HEK293 (cell line): ENCODE results near the gene GJB3.

Source experiments
- FEZF1 ChIP-seq: fragments of 450-650 bp; formaldehyde crosslinking; IDR thresholded peaks from 2 replicates; pipeline ENCODE4 v1.5.1; 2016; ENCODE audit warnings: missing biosample characterization, missing genetic modification characterization
- GFI1B ChIP-seq: fragments of 450-650 bp; formaldehyde crosslinking; IDR thresholded peaks from 2 replicates; pipeline ENCODE4 v1.5.1; 2016; ENCODE audit warnings: missing biosample characterization, missing genetic modification characterization
- MEIS1 ChIP-seq: sonication (generic); formaldehyde crosslinking; IDR thresholded peaks from 2 replicates; pipeline ENCODE4 v1.8.1; 2022; ENCODE audit warnings: missing genetic modification reagents, mild to moderate bottlenecking, borderline replicate concordance
- SCRT1 ChIP-seq: fragments of 450-650 bp; formaldehyde crosslinking; IDR thresholded peaks from 2 replicates; pipeline ENCODE4 v1.5.1; 2016; ENCODE audit warnings: missing biosample characterization, missing genetic modification characterization, borderline replicate concordance
- ZBTB48 ChIP-seq: fragments of 450-650 bp; formaldehyde crosslinking; IDR thresholded peaks from 2 replicates; pipeline ENCODE4 v1.5.1; 2016; ENCODE audit warnings: missing biosample characterization, missing genetic modification characterization
- ZIC2 ChIP-seq: fragments of 450-650 bp; formaldehyde crosslinking; IDR thresholded peaks from 2 replicates; pipeline ENCODE4 v1.5.1; 2016; ENCODE audit warnings: missing biosample characterization, missing genetic modification characterization
- ZNF146 ChIP-seq: fragments of 450-650 bp; formaldehyde crosslinking; IDR thresholded peaks from 2 replicates; pipeline ENCODE4 v1.5.1; 2016; ENCODE audit warnings: missing biosample characterization, missing genetic modification characterization
- ZNF16 ChIP-seq: fragments of 450-650 bp; formaldehyde crosslinking; IDR thresholded peaks from 2 replicates; pipeline ENCODE4 v1.5.1; 2016; ENCODE audit warnings: low read depth, missing biosample characterization, missing genetic modification characterization
- ZNF184 ChIP-seq: fragments of 450-650 bp; IDR thresholded peaks from 2 replicates; pipeline ENCODE4 v1.5.1; 2018; ENCODE audit warnings: missing biosample characterization, mild to moderate bottlenecking, missing genetic modification characterization
- ZNF248 ChIP-seq: fragments of 450-650 bp; formaldehyde crosslinking; IDR thresholded peaks from 2 replicates; pipeline ENCODE4 v1.5.1; 2017; ENCODE audit warnings: missing biosample characterization, missing genetic modification characterization
- ZNF311 ChIP-seq: fragments of 450-650 bp; formaldehyde crosslinking; IDR thresholded peaks from 2 replicates; pipeline ENCODE4 v1.5.1; 2017; ENCODE audit warnings: missing biosample characterization, missing genetic modification characterization, borderline replicate concordance
- ZNF366 ChIP-seq: fragments of 450-650 bp; formaldehyde crosslinking; conservative IDR thresholded peaks from 2 replicates; pipeline ENCODE4 v1.5.1; 2016; ENCODE audit warnings: missing biosample characterization, missing genetic modification characterization
- ZNF426 ChIP-seq: fragments of 450-650 bp; formaldehyde crosslinking; IDR thresholded peaks from 2 replicates; pipeline ENCODE4 v1.5.1; 2017; ENCODE audit warnings: missing biosample characterization, missing genetic modification characterization, mild to moderate bottlenecking, inconsistent platforms, moderate library complexity
- ZNF600 ChIP-seq: fragments of 450-650 bp; formaldehyde crosslinking; IDR thresholded peaks from 2 replicates; pipeline ENCODE4 v1.5.1; 2016; ENCODE audit warnings: missing biosample characterization, missing genetic modification characterization
- ZNF677 ChIP-seq: fragments of 450-650 bp; IDR thresholded peaks from 2 replicates; pipeline ENCODE4 v1.5.0; 2018; ENCODE audit warnings: missing biosample characterization, mild to moderate bottlenecking, missing genetic modification characterization, moderate library complexity
- ZNF747 ChIP-seq: fragments of 450-650 bp; formaldehyde crosslinking; IDR thresholded peaks from 2 replicates; pipeline ENCODE4 v1.5.1; 2016; ENCODE audit warnings: missing biosample characterization, missing genetic modification characterization
- ZSCAN16 ChIP-seq: fragments of 450-650 bp; formaldehyde crosslinking; IDR thresholded peaks from 2 replicates; pipeline ENCODE4 v1.5.1; 2016; ENCODE audit warnings: missing biosample characterization, missing genetic modification characterization
- TF ChIP-seq, protein P1 (sequence below): fragments of 450-650 bp; formaldehyde crosslinking; IDR thresholded peaks from 2 replicates; pipeline ENCODE4 v1.5.1; 2016; ENCODE audit warnings: missing biosample characterization, missing genetic modification characterization
- TF ChIP-seq, protein P2 (sequence below): fragments of 450-650 bp; formaldehyde crosslinking; IDR thresholded peaks from 2 replicates; pipeline ENCODE4 v1.5.1; 2016; ENCODE audit warnings: missing biosample characterization, missing genetic modification characterization
- TF ChIP-seq, protein P3 (sequence below): fragments of 450-650 bp; formaldehyde crosslinking; IDR thresholded peaks from 2 replicates; pipeline ENCODE4 v1.5.1; 2017; ENCODE audit warnings: missing biosample characterization, missing genetic modification characterization
- TF ChIP-seq, protein P4 (sequence below): fragments of 450-650 bp; formaldehyde crosslinking; IDR thresholded peaks from 2 replicates; pipeline ENCODE4 v1.5.1; 2017; ENCODE audit warnings: missing biosample characterization, missing genetic modification characterization
- TF ChIP-seq, protein P5 (sequence below): fragments of 450-650 bp; formaldehyde crosslinking; IDR thresholded peaks from 2 replicates; pipeline ENCODE4 v1.5.1; 2016; ENCODE audit warnings: missing biosample characterization, missing genetic modification characterization
- TF ChIP-seq, protein P6 (sequence below): fragments of 450-650 bp; formaldehyde crosslinking; IDR thresholded peaks from 2 replicates; pipeline ENCODE4 v1.5.1; 2016; ENCODE audit warnings: missing biosample characterization, missing genetic modification characterization
- TF ChIP-seq, protein P7 (sequence below): fragments of 450-650 bp; IDR thresholded peaks from 2 replicates; pipeline ENCODE4 v1.5.1; 2018; ENCODE audit warnings: missing biosample characterization, missing genetic modification characterization

Gene GJB3

DNA sequence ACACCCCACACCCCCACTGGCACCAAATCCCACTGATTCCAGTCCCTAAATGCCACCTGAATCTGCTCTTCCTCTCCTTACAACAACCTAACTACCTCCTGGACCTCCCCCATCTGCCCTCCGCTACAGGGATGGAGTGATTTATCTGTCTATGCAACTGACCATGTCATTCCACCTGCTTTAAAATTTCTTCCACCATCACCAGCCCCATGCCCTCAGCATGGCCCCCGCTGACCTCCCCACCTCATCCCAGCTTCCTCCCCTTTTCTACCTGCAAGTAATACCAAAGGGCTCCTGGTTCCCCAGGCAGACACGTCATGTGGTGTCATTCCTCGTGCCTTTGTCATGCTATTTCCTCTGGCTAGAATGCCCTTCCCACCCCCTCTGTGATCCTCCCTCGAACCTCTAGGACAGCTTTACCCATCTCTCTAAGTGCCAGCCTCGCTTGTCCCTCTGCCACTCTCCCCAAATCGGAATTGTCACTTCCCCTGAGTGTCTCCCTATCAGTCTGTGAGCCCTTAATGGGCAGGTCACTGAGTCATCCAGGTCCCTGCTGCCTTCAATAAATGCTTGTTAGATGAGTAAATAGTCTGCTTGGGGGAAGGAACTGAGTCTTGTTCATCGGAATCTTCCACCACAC, 17.8 kb upstream of the GJB3 start (continued):
- TF ChIP-seq, protein P1, sequence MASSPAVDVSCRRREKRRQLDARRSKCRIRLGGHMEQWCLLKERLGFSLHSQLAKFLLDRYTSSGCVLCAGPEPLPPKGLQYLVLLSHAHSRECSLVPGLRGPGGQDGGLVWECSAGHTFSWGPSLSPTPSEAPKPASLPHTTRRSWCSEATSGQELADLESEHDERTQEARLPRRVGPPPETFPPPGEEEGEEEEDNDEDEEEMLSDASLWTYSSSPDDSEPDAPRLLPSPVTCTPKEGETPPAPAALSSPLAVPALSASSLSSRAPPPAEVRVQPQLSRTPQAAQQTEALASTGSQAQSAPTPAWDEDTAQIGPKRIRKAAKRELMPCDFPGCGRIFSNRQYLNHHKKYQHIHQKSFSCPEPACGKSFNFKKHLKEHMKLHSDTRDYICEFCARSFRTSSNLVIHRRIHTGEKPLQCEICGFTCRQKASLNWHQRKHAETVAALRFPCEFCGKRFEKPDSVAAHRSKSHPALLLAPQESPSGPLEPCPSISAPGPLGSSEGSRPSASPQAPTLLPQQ (tag by site-specific recombination), result no peak
- TF ChIP-seq ZIC2 (no peak), ZNF248 (tag by site-specific recombination) (no peak), SCRT1 (tag by site-specific recombination) (no peak), ZNF677 (no peak), MEIS1 (no peak), ZNF146 (tag by site-specific recombination) (no peak), ZNF747 (tag by site-specific recombination) (no peak), ZNF366 (tag by site-specific recombination) (peak; percentile 19; the same call in 1 of the 2 replicates), ZNF16 (no peak), GFI1B (tag by site-specific recombination) (no peak), ZSCAN16 (tag by site-specific recombination) (no peak), ZBTB48 (tag by site-specific recombination) (peak; percentile 54; the same call in 1 of the 2 replicates), ZNF426 (no peak), ZNF311 (tag by site-specific recombination) (no peak), ZNF600 (tag by site-specific recombination) (0 out of 2 replicates have a peak, but pooled peaks have one; percentile 45), FEZF1 (no peak), ZNF184 (tag by site-specific recombination) (no peak)
- TF ChIP-seq, protein P2, sequence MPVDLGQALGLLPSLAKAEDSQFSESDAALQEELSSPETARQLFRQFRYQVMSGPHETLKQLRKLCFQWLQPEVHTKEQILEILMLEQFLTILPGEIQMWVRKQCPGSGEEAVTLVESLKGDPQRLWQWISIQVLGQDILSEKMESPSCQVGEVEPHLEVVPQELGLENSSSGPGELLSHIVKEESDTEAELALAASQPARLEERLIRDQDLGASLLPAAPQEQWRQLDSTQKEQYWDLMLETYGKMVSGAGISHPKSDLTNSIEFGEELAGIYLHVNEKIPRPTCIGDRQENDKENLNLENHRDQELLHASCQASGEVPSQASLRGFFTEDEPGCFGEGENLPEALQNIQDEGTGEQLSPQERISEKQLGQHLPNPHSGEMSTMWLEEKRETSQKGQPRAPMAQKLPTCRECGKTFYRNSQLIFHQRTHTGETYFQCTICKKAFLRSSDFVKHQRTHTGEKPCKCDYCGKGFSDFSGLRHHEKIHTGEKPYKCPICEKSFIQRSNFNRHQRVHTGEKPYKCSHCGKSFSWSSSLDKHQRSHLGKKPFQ, result no peak
- TF ChIP-seq, protein P3, sequence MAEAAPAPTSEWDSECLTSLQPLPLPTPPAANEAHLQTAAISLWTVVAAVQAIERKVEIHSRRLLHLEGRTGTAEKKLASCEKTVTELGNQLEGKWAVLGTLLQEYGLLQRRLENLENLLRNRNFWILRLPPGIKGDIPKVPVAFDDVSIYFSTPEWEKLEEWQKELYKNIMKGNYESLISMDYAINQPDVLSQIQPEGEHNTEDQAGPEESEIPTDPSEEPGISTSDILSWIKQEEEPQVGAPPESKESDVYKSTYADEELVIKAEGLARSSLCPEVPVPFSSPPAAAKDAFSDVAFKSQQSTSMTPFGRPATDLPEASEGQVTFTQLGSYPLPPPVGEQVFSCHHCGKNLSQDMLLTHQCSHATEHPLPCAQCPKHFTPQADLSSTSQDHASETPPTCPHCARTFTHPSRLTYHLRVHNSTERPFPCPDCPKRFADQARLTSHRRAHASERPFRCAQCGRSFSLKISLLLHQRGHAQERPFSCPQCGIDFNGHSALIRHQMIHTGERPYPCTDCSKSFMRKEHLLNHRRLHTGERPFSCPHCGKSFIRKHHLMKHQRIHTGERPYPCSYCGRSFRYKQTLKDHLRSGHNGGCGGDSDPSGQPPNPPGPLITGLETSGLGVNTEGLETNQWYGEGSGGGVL, result 0 out of 2 replicates have a peak, but pooled peaks have one; percentile 20
- TF ChIP-seq, protein P4, sequence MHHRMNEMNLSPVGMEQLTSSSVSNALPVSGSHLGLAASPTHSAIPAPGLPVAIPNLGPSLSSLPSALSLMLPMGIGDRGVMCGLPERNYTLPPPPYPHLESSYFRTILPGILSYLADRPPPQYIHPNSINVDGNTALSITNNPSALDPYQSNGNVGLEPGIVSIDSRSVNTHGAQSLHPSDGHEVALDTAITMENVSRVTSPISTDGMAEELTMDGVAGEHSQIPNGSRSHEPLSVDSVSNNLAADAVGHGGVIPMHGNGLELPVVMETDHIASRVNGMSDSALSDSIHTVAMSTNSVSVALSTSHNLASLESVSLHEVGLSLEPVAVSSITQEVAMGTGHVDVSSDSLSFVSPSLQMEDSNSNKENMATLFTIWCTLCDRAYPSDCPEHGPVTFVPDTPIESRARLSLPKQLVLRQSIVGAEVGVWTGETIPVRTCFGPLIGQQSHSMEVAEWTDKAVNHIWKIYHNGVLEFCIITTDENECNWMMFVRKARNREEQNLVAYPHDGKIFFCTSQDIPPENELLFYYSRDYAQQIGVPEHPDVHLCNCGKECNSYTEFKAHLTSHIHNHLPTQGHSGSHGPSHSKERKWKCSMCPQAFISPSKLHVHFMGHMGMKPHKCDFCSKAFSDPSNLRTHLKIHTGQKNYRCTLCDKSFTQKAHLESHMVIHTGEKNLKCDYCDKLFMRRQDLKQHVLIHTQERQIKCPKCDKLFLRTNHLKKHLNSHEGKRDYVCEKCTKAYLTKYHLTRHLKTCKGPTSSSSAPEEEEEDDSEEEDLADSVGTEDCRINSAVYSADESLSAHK (tag by site-specific recombination), result no peak
- TF ChIP-seq, protein P5, sequence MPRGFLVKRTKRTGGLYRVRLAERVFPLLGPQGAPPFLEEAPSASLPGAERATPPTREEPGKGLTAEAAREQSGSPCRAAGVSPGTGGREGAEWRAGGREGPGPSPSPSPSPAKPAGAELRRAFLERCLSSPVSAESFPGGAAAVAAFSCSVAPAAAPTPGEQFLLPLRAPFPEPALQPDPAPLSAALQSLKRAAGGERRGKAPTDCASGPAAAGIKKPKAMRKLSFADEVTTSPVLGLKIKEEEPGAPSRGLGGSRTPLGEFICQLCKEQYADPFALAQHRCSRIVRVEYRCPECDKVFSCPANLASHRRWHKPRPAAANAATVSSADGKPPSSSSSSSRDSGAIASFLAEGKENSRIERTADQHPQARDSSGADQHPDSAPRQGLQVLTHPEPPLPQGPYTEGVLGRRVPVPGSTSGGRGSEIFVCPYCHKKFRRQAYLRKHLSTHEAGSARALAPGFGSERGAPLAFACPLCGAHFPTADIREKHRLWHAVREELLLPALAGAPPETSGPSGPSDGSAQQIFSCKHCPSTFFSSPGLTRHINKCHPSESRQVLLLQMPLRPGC, result no peak
- TF ChIP-seq, protein P6, sequence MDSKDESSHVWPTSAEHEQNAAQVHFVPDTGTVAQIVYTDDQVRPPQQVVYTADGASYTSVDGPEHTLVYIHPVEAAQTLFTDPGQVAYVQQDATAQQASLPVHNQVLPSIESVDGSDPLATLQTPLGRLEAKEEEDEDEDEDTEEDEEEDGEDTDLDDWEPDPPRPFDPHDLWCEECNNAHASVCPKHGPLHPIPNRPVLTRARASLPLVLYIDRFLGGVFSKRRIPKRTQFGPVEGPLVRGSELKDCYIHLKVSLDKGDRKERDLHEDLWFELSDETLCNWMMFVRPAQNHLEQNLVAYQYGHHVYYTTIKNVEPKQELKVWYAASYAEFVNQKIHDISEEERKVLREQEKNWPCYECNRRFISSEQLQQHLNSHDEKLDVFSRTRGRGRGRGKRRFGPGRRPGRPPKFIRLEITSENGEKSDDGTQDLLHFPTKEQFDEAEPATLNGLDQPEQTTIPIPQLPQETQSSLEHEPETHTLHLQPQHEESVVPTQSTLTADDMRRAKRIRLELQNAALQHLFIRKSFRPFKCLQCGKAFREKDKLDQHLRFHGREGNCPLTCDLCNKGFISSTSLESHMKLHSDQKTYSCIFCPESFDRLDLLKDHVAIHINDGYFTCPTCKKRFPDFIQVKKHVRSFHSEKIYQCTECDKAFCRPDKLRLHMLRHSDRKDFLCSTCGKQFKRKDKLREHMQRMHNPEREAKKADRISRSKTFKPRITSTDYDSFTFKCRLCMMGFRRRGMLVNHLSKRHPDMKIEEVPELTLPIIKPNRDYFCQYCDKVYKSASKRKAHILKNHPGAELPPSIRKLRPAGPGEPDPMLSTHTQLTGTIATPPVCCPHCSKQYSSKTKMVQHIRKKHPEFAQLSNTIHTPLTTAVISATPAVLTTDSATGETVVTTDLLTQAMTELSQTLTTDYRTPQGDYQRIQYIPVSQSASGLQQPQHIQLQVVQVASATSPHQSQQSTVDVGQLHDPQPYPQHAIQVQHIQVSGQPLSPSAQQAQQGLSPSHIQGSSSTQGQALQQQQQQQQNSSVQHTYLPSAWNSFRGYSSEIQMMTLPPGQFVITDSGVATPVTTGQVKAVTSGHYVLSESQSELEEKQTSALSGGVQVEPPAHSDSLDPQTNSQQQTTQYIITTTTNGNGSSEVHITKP, result 0 out of 2 replicates have a peak, but pooled peaks have one; percentile 11
- TF ChIP-seq, protein P7, sequence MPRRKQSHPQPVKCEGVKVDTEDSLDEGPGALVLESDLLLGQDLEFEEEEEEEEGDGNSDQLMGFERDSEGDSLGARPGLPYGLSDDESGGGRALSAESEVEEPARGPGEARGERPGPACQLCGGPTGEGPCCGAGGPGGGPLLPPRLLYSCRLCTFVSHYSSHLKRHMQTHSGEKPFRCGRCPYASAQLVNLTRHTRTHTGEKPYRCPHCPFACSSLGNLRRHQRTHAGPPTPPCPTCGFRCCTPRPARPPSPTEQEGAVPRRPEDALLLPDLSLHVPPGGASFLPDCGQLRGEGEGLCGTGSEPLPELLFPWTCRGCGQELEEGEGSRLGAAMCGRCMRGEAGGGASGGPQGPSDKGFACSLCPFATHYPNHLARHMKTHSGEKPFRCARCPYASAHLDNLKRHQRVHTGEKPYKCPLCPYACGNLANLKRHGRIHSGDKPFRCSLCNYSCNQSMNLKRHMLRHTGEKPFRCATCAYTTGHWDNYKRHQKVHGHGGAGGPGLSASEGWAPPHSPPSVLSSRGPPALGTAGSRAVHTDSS (tag by site-specific recombination), result no peak
